SK-N-SH treated with all-trans-retinoic acid at 6 μM for 48 hours (cell line): ENCODE measurements around the gene CLDN24.

ENCODE experiments used
- TCF4 ChIP-seq: fragments of 250-450 bp; sonication (Bioruptor Pico); IDR thresholded peaks from 2 replicates; pipeline ENCODE4 v1.8.0; 2021; ENCODE audit warnings: mild to moderate bottlenecking, moderate library complexity, borderline replicate concordance
- ZNF8 ChIP-seq: fragments of 450-650 bp; formaldehyde crosslinking; IDR thresholded peaks from 2 replicates; pipeline ENCODE4 v1.5.0; 2020; ENCODE audit warnings: mild to moderate bottlenecking, moderate library complexity

DNA sequence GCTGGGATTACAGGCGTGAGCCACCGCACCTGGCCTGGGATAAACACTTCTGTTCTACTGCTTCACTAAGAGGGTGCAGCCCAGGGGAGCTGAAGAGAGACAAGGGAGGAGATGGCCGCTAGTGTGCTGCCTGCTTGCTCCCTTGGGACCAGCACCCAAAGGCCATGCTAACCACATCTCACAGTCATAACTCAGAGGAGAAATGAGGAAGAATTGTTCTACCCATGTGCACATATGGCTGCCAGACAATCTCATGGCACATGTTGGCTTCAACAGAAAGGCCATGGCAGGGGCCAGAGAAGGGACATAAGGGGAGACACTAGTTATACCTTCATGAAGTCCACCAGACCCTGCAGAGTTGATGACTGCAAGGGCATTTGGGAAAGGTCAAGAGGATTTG lies 24.6 kb downstream of the CLDN24 start:
- TF ChIP-seq ZNF8 (CRISPR knock-in tag) (no peak), TCF4 (CRISPR knock-in tag) (no peak)
